Keratinocyte (primary cell): ENCODE data around the gene GJA3.

Experiments used
- EZH2 ChIP-seq: IDR thresholded peaks from one replicate; pipeline ENCODE4 v1.6.1; 2012; ENCODE audit warnings: inconsistent platforms, mild to moderate bottlenecking, low read length, moderate library complexity
- TF ChIP-seq, protein P1 (sequence below), 3 experiments: IDR thresholded peaks in 1 of 3; conservative IDR thresholded peaks in 1 of 3; optimal IDR thresholded peaks in 1 of 3; 2 replicates in 2 of 3; 3 replicates in 1 of 3; pipeline versions ENCODE3 to v1.5.1; 2011; ENCODE audit warnings: low read length in 3 of 3, mild to moderate bottlenecking in 3 of 3, moderate library complexity in 2 of 3, control low read depth in 1 of 3, inconsistent platforms in 1 of 3; ENCODE audit not compliant: insufficient read depth in 2 of 3; ENCODE audit errors: extremely low read depth in 1 of 3

DNA sequence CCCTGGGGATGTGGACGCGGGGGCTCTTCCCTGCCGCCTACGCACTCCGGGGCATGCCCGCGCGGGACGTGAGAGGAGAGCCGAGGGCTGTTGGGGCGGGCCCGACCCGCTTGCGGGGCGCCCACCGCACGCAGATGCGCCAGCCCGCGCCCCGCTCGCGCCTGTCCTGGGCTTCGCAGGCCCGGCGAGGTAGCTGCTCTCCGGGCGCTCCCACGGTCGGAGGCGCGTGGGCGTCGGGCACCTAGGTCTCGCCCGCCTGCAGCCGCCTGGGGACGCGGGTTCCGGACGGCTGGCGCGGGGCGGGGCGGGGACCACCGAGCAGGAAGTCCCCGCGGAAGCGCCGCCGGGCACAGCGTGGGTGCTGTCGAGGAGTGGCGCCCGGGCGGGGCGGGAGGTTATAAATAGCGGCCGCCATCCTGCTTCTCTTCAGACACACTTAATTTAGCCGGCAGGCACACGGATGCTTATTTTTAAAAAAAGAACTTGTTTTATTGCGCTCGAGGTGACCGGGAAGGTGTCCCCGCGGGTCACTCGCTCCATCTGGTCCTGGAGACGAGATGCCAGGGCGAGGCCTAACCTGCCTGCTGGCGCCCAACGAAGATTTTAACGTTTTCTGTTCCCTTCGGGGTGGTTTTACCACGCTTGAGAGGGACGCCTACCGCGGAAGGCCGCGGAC lies 561 bp upstream of the GJA3 start:
- TF ChIP-seq, protein P1, sequence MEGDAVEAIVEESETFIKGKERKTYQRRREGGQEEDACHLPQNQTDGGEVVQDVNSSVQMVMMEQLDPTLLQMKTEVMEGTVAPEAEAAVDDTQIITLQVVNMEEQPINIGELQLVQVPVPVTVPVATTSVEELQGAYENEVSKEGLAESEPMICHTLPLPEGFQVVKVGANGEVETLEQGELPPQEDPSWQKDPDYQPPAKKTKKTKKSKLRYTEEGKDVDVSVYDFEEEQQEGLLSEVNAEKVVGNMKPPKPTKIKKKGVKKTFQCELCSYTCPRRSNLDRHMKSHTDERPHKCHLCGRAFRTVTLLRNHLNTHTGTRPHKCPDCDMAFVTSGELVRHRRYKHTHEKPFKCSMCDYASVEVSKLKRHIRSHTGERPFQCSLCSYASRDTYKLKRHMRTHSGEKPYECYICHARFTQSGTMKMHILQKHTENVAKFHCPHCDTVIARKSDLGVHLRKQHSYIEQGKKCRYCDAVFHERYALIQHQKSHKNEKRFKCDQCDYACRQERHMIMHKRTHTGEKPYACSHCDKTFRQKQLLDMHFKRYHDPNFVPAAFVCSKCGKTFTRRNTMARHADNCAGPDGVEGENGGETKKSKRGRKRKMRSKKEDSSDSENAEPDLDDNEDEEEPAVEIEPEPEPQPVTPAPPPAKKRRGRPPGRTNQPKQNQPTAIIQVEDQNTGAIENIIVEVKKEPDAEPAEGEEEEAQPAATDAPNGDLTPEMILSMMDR (optimal IDR thresholded peaks at IDR 0.05 in 1 of 3, IDR thresholded peaks at IDR 0.05 in 1 of 3, conservative IDR thresholded peaks at IDR 0.05 in 1 of 3; ENCODE audit: extremely low read depth in 1 of 3, insufficient read depth in 2 of 3, low read length in 3 of 3) = no peak
- peak; percentile 77 for TF ChIP-seq EZH2
